CD8-positive, alpha-beta memory T cell (primary cell): Measurements from ENCODE around the gene TCEA2. TPM values are rescaled to one million over a fixed set of nuclear protein-coding genes. Genes with fewer than 3 reads are reported as not detected.

Experiments used
- CTCF ChIA-PET: fragments of 350-600 bp; sonication (Branson Sonifier 250); formaldehyde crosslinking; loops from one replicate; lab custom pipeline; 2021; ENCODE audit warnings: antibody characterized with exemption; lab: Charles Lee
- POLR2A ChIA-PET: fragments of 350-600 bp; sonication (Branson Sonifier 250); formaldehyde crosslinking; loops from one replicate; lab custom pipeline; 2021; ENCODE audit warnings: antibody characterized with exemption; lab: Charles Lee
- DNase-seq, 5 donors: peaks; one replicate each; pipeline versions ENCODE4 v3.0.0 to v3.0.0-alpha.2; 2020 to 2022; ENCODE audit warnings: mixed read lengths in 1 of 5
- H3K27ac ChIP-seq: one replicate; pipeline ENCODE4 v1.7.0; 2013; ENCODE audit warnings: low read depth, mild to moderate bottlenecking, low read length, moderate library complexity
- H3K27me3 ChIP-seq: 2 replicates; pipeline ENCODE4 v1.7.0; 2013; ENCODE audit warnings: low read length, mild to moderate bottlenecking; ENCODE audit not compliant: insufficient read depth, poor library complexity, severe bottlenecking
- H3K36me3 ChIP-seq: 2 replicates; pipeline ENCODE4 v1.7.0; 2013; ENCODE audit warnings: mild to moderate bottlenecking, low read length, moderate library complexity; ENCODE audit not compliant: insufficient read depth
- H3K4me1 ChIP-seq: 2 replicates; pipeline ENCODE4 v1.7.0; 2013; ENCODE audit warnings: mild to moderate bottlenecking, low read length, moderate library complexity; ENCODE audit not compliant: insufficient read depth
- H3K4me3 ChIP-seq: 2 replicates; pipeline ENCODE4 v1.7.0; 2013; ENCODE audit warnings: mild to moderate bottlenecking, low read length
- H3K9me3 ChIP-seq: 2 replicates; pipeline ENCODE4 v1.7.0; 2013; ENCODE audit warnings: mild to moderate bottlenecking, low read length
- H3K27ac Mint-ChIP-seq, 8 donors: one replicate each; pipeline ENCODE4 v1.8.0; 2020 to 2021; ENCODE audit warnings: mixed read lengths in 8 of 8, mild to moderate bottlenecking in 6 of 8, inconsistent platforms in 3 of 8, moderate library complexity in 3 of 8
- H3K27me3 Mint-ChIP-seq, 2 donors: one replicate each; pipeline ENCODE4 v1.8.0; 2020 to 2021; ENCODE audit warnings: mixed read lengths in 2 of 2, mild to moderate bottlenecking in 1 of 2, moderate library complexity in 1 of 2
- H3K36me3 Mint-ChIP-seq, 3 donors: one replicate each; pipeline ENCODE4 v1.8.0; 2020 to 2021; ENCODE audit warnings: mixed read lengths in 3 of 3, inconsistent platforms in 1 of 3, mild to moderate bottlenecking in 1 of 3
- H3K4me1 Mint-ChIP-seq, 3 donors: one replicate each; pipeline ENCODE4 v1.8.0; 2020 to 2021; ENCODE audit warnings: mixed read lengths in 3 of 3, inconsistent platforms in 1 of 3, mild to moderate bottlenecking in 1 of 3
- H3K4me3 Mint-ChIP-seq, 7 donors: one replicate each; pipeline ENCODE4 v1.8.0; 2020 to 2021; ENCODE audit warnings: mixed read lengths in 7 of 7, mild to moderate bottlenecking in 6 of 7, moderate library complexity in 4 of 7, inconsistent platforms in 2 of 7
- H3K9me3 Mint-ChIP-seq, 5 donors: one replicate each; pipeline ENCODE4 v1.8.0; 2020 to 2022; ENCODE audit warnings: mixed read lengths in 5 of 5, mild to moderate bottlenecking in 3 of 5, moderate library complexity in 2 of 5, inconsistent platforms in 1 of 5
- polyA plus RNA-seq: library from polyadenylated mRNA; unstranded; fragments of 300-500 nt; fragmentation: Illumina TruSeq; gene quantifications from one replicate; pipeline ENCODE4 v1.2.3, GENCODE V29; 2021
- total RNA-seq, 2 experiments: library from RNA; stranded (reverse); gene quantifications; one replicate each; pipeline ENCODE4 v1.2.3, GENCODE V29; 2021

The TCEA2 gene
- total and polyA plus RNA-seq, 3 experiments from 2014 or later, result 24.2 to 30.9 (median 24.5) TPM

DNA sequence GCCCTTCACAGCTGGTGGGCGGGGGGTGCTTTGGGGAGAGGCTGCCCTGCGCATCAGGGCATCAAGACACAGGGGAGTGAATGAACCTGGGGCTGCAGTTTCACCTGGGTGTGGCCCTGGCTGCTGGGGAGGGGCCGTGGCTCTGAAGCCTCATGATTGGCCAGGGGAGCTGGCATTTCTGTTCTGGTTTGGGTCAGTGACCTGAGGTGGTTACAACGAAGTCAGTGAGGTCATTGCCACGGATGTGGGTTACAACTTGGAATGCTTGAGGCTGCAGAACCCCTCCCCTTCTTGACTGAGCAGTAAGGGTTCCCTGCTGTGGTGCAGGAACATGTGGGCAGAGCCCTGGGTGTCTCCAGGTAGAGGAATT, 3.0 kb downstream of the TCEA2 start:
- H3K27ac ChIP-seq, result no peak overlapping the region
- ChIA-PET CTCF (interaction anchor here (1.3 to 2.7 kb wide), 2 partner anchors 15 to 28 kb away, joined by 4 to 10 read pairs; no protein-coding TSS in a partner anchor), POLR2A (interaction anchor here (1.3 kb wide), 1 partner anchor 17 kb away, joined by 4 read pairs; no protein-coding TSS in a partner anchor)
- Mint-ChIP-seq H3K36me3 (peaks cover 0 to 2% (median 0%) of the 10 kb centered on the region in 3 donors), H3K27ac (peak overlapping the region; percentile 34 to 90 (median 80)), H3K9me3 (no peaks in the 10 kb centered on the region), H3K27me3 (no peaks in the 10 kb centered on the region), H3K4me3 (peak overlapping the region; percentile 53 to 80 (median 64)), H3K4me1 (peaks cover 21 to 50% (median 24%) of the 10 kb centered on the region in 3 donors)
- no peaks in the 10 kb centered on the region for H3K36me3 ChIP-seq
- H3K9me3 ChIP-seq, result no peaks in the 10 kb centered on the region
- H3K27me3 ChIP-seq, result no peaks in the 10 kb centered on the region
- H3K4me3 ChIP-seq, result no peak overlapping the region
- peak; percentile 24 to 68 (median 46) for DNase-seq
- peaks cover 50% of the 10 kb centered on the region for H3K4me1 ChIP-seq

DNA sequence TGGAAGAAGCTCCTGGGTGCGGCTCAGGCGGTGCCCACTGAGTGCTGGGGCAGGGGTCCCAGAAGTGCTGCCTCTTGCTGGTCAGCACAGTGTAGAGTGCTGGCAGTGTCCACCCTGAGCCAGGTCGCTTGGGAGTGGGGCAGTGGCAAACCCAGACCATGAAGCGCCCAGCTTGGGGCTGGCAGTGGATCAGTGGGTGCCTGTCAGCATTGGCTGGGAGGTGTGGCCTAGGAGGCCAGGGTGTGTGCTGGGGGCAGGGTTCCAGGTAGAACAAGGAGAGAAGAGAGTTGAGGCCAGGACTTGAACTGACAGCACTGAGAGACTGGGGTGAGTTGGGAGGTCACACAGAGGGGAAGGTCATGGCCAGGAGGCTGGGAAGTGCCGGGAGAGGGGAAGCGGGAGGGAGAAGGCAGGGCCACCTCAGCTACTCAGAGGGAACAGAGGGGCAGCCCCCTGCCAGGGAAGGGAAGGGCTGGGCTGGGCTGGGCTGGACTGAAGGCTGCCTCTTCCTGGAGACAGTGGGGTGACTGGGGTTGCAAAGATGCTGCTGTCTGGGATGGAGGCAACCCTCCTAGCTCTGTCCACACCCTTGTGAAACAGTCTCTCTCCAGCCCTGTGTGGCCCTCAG, 4.1 kb downstream of the TCEA2 start:
- ChIA-PET POLR2A (interaction anchor here (1.3 kb wide), 1 partner anchor 16 kb away, joined by 4 read pairs; no protein-coding TSS in a partner anchor), CTCF (interaction anchor here (1.2 kb wide), 1 partner anchor 17 kb away, joined by 4 read pairs; the partner anchor contains the start of gene LKAAEAR1)
- Histone ChIP-seq H3K9me3 (no peaks in the 10 kb centered on the region), H3K4me1 (peaks cover 50% of the 10 kb centered on the region), H3K36me3 (no peaks in the 10 kb centered on the region), H3K27ac (no peak overlapping the region), H3K4me3 (peak overlapping the region; percentile 4), H3K27me3 (no peaks in the 10 kb centered on the region)
- peak overlapping the region in 3 of 8 donors; percentile 8 to 87 (median 47) for H3K27ac Mint-ChIP-seq
- H3K4me1 Mint-ChIP-seq, result peaks cover 21 to 46% (median 24%) of the 10 kb centered on the region in 3 donors
- no peaks in the 10 kb centered on the region for H3K27me3 Mint-ChIP-seq
- H3K9me3 Mint-ChIP-seq, result no peaks in the 10 kb centered on the region
- peaks cover 0 to 3% (median 0%) of the 10 kb centered on the region in 3 donors for H3K36me3 Mint-ChIP-seq
- peak overlapping the region in 1 of 7 donors; percentile 65 for H3K4me3 Mint-ChIP-seq
- no peak for DNase-seq

DNA sequence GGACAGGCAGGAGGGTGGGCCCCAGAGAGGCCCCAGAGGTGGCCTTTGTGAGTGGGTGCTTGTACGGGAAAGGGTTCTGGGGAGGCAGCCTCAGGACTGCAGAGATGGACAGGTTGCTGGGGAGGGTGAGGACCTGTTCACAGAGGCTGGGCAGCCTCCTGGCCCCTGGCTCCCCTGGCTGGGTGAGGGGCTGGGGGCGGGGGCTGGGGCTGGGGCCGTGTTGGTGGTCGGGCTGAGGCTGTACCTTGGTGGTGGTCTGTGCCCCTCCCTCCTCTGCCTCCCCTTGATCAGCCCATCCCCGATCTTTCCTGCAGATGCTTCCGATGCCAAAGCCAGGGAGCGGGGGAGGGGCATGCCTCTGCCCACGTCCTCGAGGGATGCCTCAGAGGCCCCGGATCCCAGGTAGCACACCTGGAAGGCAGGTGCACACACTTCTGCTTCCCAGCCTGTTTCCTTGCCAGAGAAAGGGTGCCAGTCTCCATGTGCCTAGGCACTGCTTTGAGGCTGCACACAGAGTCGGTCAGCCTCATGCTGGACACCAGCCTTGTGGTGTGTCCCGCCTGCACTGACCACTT, 4.8 kb downstream of the TCEA2 start:
- H3K4me1 ChIP-seq, result peaks cover 44% of the 10 kb centered on the region
- Mint-ChIP-seq H3K27me3 (no peaks in the 10 kb centered on the region), H3K9me3 (no peaks in the 10 kb centered on the region), H3K4me3 (no peak overlapping the region), H3K4me1 (peaks cover 21 to 44% (median 24%) of the 10 kb centered on the region in 3 donors), H3K36me3 (peaks cover 0 to 9% (median 0%) of the 10 kb centered on the region in 3 donors), H3K27ac (peak overlapping the region in 1 of 8 donors; percentile 8)
- no peaks in the 10 kb centered on the region for H3K27me3 ChIP-seq
- ChIA-PET CTCF (interaction anchor here (1.1 to 2.2 kb wide), 3 partner anchors 10 to 29 kb away, joined by 4 to 7 read pairs (median 4); partner anchors contain the start of gene LKAAEAR1), POLR2A (no interaction called here)
- H3K9me3 ChIP-seq, result no peaks in the 10 kb centered on the region
- H3K27ac ChIP-seq, result no peak overlapping the region
- DNase-seq, result no peak
- H3K36me3 ChIP-seq, result no peaks in the 10 kb centered on the region
- no peak overlapping the region for H3K4me3 ChIP-seq

DNA sequence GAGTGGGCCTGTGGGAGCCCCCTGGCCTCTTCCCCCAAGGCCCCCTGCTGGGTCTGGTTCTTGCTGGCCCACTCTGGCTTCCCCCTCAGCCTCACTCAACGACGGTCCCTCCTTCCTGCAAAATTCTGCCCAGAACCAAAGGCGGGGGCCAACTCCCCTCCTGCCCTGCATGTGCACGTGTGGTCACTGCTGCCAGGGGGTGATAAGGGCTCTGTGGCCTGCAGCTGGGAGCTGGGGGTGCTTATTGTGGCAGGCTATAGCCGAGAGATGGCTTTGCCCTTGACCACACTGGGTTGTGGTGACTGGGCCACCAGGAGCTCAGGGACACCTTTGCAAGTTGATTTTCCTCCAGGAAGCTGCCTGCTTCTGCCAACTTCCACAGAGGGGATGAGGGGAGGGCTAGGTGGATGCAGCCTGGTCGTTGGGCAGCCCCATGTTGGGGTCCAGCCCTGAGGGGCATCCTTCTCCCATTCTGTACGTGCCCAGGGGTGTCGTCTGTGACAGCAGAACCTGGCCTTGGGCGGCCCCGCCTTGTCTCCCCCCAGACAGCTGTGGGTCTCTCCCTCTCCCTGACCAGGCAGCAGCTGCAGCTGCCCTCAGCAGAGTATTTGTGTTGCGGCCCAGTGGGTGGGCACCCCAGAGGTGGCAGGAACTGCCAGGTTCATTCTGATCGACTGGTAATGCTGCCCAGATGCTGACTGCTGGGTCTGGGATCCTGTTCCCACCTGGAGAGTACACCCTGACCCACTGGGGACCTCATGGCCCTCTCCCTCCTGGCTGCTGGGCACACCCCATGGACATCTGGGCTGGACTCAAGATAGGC, 5.6 kb downstream of the TCEA2 start:
- Mint-ChIP-seq H3K4me1 (peaks cover 20 to 41% (median 24%) of the 10 kb centered on the region in 3 donors), H3K9me3 (no peaks in the 10 kb centered on the region), H3K27ac (peak overlapping the region in 1 of 8 donors; percentile 64), H3K4me3 (no peak overlapping the region), H3K27me3 (no peaks in the 10 kb centered on the region), H3K36me3 (peaks cover 0 to 15% (median 0%) of the 10 kb centered on the region in 3 donors)
- Histone ChIP-seq H3K9me3 (no peaks in the 10 kb centered on the region), H3K4me1 (peaks cover 42% of the 10 kb centered on the region), H3K27me3 (no peaks in the 10 kb centered on the region), H3K27ac (no peak overlapping the region), H3K36me3 (no peaks in the 10 kb centered on the region), H3K4me3 (no peak overlapping the region)
- POLR2A ChIA-PET, result interaction anchor here (0.6 kb wide), 1 partner anchor 89 kb away, joined by 3 read pairs; the partner anchor contains the start of gene SAMD10
- CTCF ChIA-PET, result interaction anchor here (0.7 to 2.2 kb wide), 4 partner anchors 8 to 30 kb away, joined by 3 to 7 read pairs (median 4); no protein-coding TSS in a partner anchor
- DNase-seq, result no peak

DNA sequence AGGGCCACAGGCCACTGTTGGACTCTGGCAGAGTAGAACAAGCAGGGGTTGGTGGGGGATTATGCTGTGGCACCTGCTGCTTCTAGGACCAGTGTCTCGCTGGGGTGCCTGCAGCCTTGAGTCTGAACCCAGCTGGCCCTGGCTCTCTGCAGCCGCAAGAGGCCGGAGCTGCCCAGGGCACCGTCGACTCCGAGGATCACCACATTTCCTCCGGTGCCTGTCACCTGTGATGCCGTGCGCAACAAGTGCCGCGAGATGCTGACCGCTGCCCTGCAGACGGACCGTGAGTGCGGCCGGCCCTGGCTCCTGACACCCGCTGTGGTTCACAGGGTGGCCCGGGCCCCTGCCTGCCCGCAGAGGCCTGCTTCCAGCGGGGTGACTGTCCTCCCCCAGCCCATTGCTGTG, 6.2 kb downstream of the TCEA2 start:
- DNase-seq, result no peak
- no peak overlapping the region for H3K27ac ChIP-seq
- Mint-ChIP-seq H3K27me3 (no peaks in the 10 kb centered on the region), H3K36me3 (peaks cover 0 to 19% (median 0%) of the 10 kb centered on the region in 3 donors), H3K4me3 (no peak overlapping the region), H3K9me3 (no peaks in the 10 kb centered on the region), H3K4me1 (peaks cover 14 to 35% (median 20%) of the 10 kb centered on the region in 3 donors), H3K27ac (no peak overlapping the region)
- no peaks in the 10 kb centered on the region for H3K27me3 ChIP-seq
- no peak overlapping the region for H3K4me3 ChIP-seq
- peaks cover 36% of the 10 kb centered on the region for H3K4me1 ChIP-seq
- H3K9me3 ChIP-seq, result no peaks in the 10 kb centered on the region
- ChIA-PET POLR2A (interaction anchor here (0.6 to 1.2 kb wide), 2 partner anchors 10 to 90 kb away, joined by 3 to 6 read pairs; partner anchors contain the start of genes OPRL1, RGS19 and SAMD10), CTCF (interaction anchor here (0.7 to 2.2 kb wide), 4 partner anchors 8 to 10 kb away, joined by 3 to 7 read pairs (median 3); partner anchors contain the start of gene RGS19)
- no peaks in the 10 kb centered on the region for H3K36me3 ChIP-seq

DNA sequence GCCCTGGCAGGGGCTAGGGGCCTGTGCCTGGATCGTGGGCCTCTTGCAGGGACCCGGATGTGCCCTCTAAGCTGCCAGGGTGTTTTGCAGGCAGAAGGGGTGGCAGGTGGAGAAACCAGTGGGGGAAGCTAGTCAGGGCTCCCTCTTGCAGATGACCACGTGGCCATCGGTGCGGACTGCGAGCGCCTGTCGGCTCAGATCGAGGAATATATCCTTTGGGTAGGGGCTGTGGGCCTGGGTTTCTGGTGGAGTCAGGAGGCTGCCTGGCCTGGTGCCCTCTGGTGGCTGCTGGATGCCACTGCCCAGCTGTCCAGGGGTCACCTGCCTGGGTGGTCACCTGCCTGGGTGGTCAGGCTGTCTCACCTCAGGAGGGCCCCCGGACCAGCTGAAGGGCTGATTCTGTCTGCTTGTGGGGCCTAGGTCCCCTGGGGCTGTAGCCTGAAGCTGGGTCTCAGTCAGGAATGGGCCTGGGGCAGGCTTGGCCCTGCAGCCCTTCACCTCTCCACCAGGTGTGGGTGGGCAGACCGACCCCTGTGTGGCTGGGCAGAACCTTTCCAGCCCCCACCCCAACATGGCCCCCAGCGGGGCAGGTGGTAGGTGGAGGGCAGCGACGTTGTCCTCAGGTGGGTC, 6.7 kb downstream of the TCEA2 start:
- Mint-ChIP-seq H3K4me1 (peaks cover 14 to 30% (median 17%) of the 10 kb centered on the region in 3 donors), H3K36me3 (peaks cover 0 to 24% (median 0%) of the 10 kb centered on the region in 3 donors), H3K27ac (no peak overlapping the region), H3K27me3 (no peaks in the 10 kb centered on the region), H3K9me3 (no peaks in the 10 kb centered on the region), H3K4me3 (no peak overlapping the region)
- CTCF ChIA-PET, result interaction anchor here (0.7 to 2.2 kb wide), 4 partner anchors 8 to 10 kb away, joined by 3 to 7 read pairs (median 3); partner anchors contain the start of gene RGS19
- POLR2A ChIA-PET, result interaction anchor here (1.2 kb wide), 1 partner anchor 10 kb away, joined by 6 read pairs; the partner anchor contains the start of genes OPRL1 and RGS19
- Histone ChIP-seq H3K4me3 (no peak overlapping the region), H3K27me3 (no peaks in the 10 kb centered on the region), H3K36me3 (no peaks in the 10 kb centered on the region), H3K27ac (no peak overlapping the region), H3K9me3 (no peaks in the 10 kb centered on the region), H3K4me1 (peaks cover 36% of the 10 kb centered on the region)
- DNase-seq, result no peak
